ENCODE results near the gene HES1. TPM values are rescaled to one million over a fixed set of nuclear protein-coding genes. Genes with fewer than 3 reads are reported as not detected.

The HES1 gene
- total and polyA plus RNA-seq, 9 of the 15 experiments (the other 6 are each of a cell fraction or from before 2014, with no cell fraction given), result 3.4 to 37.0 (median 19.3) TPM

DNA sequence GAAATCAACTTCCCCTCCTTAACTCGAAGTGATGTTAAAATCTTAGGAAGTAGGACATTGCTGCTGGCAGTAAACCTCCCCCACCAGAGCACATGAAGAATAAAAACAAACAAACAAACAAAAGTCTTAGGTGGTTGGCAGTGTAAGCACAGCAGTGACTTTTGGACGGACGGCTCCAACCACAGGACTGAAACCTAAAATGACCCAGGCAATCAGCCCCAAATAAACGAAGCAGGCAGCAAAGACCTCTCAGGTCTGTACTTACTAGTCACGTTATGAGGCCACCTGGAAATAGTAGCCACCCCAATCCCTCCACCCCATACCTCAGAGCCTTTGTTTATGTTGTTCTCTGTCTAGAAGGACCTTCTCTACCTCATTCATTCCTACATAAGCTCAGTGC is 33.5 kb upstream of the HES1 start:
- no peak overlapping the region for H3K4me2 ChIP-seq (ENCODE audit: insufficient read depth, low read length)
- WGBS (ENCODE audit: insufficient coverage, low coverage, missing lambda C conversion rate), result 30% methylated on average over 5 of the region's 5 CpGs
- H3K9ac ChIP-seq (ENCODE audit: insufficient read depth in 1 of 2, low read depth in 2 of 2, low read length in 2 of 2), result no peak overlapping the region
- H3K9me3 ChIP-seq (replicated peaks; ENCODE audit: control insufficient read depth, insufficient read depth, low read depth, low read length), result no peaks in the 10 kb centered on the region
- no peak for FAIRE-seq
- in situ Hi-C loops (cut with MboI), result no loop called here
- H4K20me1 ChIP-seq (replicated peaks; ENCODE audit: control insufficient read depth, insufficient read depth, low read length), result no peaks in the 10 kb centered on the region
- H3K4me3 ChIP-seq, result no peak overlapping the region
- ChIA-PET POLR2A (no interaction called here), CTCF (ENCODE audit: low intra/inter-chr PET ratio) (no interaction called here)
- BruUV-seq (replicated peaks), result no TSS peak
- no peaks in the 10 kb centered on the region for H3K79me2 ChIP-seq (ENCODE audit: control insufficient read depth, insufficient read depth, low read length)
- DNase-seq (ENCODE audit: extremely low read depth in 1 of 4, low spot score in 3 of 4), result no peak
- no peak for ATAC-seq
- no peaks in the 10 kb centered on the region for H3K9me1 ChIP-seq (ENCODE audit: control insufficient read depth, insufficient read depth, low read length)
- peaks cover 7 to 19% of the 10 kb centered on the region in 2 experiments for H3K4me1 ChIP-seq (replicated peaks in 1 of 2; ENCODE audit: control insufficient read depth in 2 of 2, insufficient read depth in 2 of 2, low read length in 2 of 2)
- TF ChIP-seq, protein P1, sequence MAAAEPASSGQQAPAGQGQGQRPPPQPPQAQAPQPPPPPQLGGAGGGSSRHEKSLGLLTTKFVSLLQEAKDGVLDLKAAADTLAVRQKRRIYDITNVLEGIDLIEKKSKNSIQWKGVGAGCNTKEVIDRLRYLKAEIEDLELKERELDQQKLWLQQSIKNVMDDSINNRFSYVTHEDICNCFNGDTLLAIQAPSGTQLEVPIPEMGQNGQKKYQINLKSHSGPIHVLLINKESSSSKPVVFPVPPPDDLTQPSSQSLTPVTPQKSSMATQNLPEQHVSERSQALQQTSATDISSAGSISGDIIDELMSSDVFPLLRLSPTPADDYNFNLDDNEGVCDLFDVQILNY (CRISPR knock-in tag; IDR thresholded peaks at IDR 0.05), result no peak
- TF ChIP-seq NFIX (CRISPR knock-in tag; IDR thresholded peaks at IDR 0.05; ENCODE audit: low read depth) (no peak), PKNOX1 (IDR thresholded peaks at IDR 0.05) (no peak), HDAC3 (IDR thresholded peaks at IDR 0.05; ENCODE audit: borderline replicate concordance, partially characterized antibody) (no peak), SP1 (CRISPR knock-in tag; IDR thresholded peaks at IDR 0.05) (no peak), SLC30A9 (CRISPR knock-in tag; IDR thresholded peaks at IDR 0.05) (no peak), ZNF717 (CRISPR knock-in tag; IDR thresholded peaks at IDR 0.05) (no peak), ZNF780A (CRISPR knock-in tag; IDR thresholded peaks at IDR 0.05) (no peak), RCOR1 (IDR thresholded peaks at IDR 0.05; ENCODE audit: borderline replicate concordance in 1 of 2, low read depth in 2 of 2, low read length in 2 of 2) (no peak), HOMEZ (CRISPR knock-in tag; IDR thresholded peaks at IDR 0.05) (no peak), HMG20B (CRISPR knock-in tag; IDR thresholded peaks at IDR 0.05) (no peak), NELFE (IDR thresholded peaks at IDR 0.05; ENCODE audit: insufficient read depth, insufficient read length) (no peak), SPI1 (IDR thresholded peaks at IDR 0.05; ENCODE audit: borderline replicate concordance, low read depth, low read length) (no peak), RB1 (IDR thresholded peaks at IDR 0.05; ENCODE audit: low read depth) (no peak)
- TF ChIP-seq, protein P2, sequence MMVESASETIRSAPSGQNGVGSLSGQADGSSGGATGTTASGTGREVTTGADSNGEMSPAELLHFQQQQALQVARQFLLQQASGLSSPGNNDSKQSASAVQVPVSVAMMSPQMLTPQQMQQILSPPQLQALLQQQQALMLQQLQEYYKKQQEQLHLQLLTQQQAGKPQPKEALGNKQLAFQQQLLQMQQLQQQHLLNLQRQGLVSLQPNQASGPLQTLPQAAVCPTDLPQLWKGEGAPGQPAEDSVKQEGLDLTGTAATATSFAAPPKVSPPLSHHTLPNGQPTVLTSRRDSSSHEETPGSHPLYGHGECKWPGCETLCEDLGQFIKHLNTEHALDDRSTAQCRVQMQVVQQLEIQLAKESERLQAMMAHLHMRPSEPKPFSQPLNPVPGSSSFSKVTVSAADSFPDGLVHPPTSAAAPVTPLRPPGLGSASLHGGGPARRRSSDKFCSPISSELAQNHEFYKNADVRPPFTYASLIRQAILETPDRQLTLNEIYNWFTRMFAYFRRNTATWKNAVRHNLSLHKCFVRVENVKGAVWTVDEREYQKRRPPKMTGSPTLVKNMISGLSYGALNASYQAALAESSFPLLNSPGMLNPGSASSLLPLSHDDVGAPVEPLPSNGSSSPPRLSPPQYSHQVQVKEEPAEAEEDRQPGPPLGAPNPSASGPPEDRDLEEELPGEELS (CRISPR knock-in tag; IDR thresholded peaks at IDR 0.05; ENCODE audit: borderline replicate concordance), result no peak
- H2AFZ ChIP-seq (ENCODE audit: low read depth, low read length), result no peak overlapping the region
- H3K27ac ChIP-seq (ENCODE audit: extremely low read depth, low read depth, low read length), result no peak overlapping the region
- intact Hi-C loops (cut with micrococcal nuclease), result no loop called here
- no peaks in the 10 kb centered on the region for H3K36me3 ChIP-seq (ENCODE audit: control insufficient read depth, insufficient read depth, low read length)
- no peaks in the 10 kb centered on the region for H3K27me3 ChIP-seq (ENCODE audit: control insufficient read depth in 2 of 2, insufficient read depth in 2 of 2, low read length in 2 of 2)
